Memory B cell (primary cell): ENCODE data around the gene THY1.
"Not testable (repeated sequence)": the region's sequence is repeated elsewhere in the genome, so short reads cannot be mapped to it uniquely, and the experiment has no call there.

Experiments used
- ATAC-seq: fragments of 150-1000 bp; cut with Tn5 transposase; 2 replicates; pipeline ENCODE4 v1.10.0; 2021; ENCODE audit warnings: low read depth, mild to moderate bottlenecking, moderate library complexity
- DNase-seq, 2 donors: peaks; one replicate each; pipeline ENCODE4 v3.0.0; 2022; ENCODE audit warnings: low spot score in 2 of 2
- H3K27ac Mint-ChIP-seq: one replicate; pipeline ENCODE4 v1.8.0; 2022; ENCODE audit warnings: mild to moderate bottlenecking, moderate library complexity, mixed read lengths
- H3K27me3 Mint-ChIP-seq: one replicate; pipeline ENCODE4 v1.8.0; 2022; ENCODE audit warnings: mixed read lengths
- H3K36me3 Mint-ChIP-seq: one replicate; pipeline ENCODE4 v1.8.0; 2022; ENCODE audit warnings: mild to moderate bottlenecking, mixed read lengths
- H3K4me1 Mint-ChIP-seq: one replicate; pipeline ENCODE4 v1.8.0; 2022; ENCODE audit warnings: mixed read lengths
- H3K4me3 Mint-ChIP-seq: one replicate; pipeline ENCODE4 v1.8.0; 2022; ENCODE audit warnings: mild to moderate bottlenecking, moderate library complexity, mixed read lengths
- H3K9me3 Mint-ChIP-seq: one replicate; pipeline ENCODE4 v1.8.0; 2022; ENCODE audit warnings: mixed read lengths

The THY1 gene

DNA sequence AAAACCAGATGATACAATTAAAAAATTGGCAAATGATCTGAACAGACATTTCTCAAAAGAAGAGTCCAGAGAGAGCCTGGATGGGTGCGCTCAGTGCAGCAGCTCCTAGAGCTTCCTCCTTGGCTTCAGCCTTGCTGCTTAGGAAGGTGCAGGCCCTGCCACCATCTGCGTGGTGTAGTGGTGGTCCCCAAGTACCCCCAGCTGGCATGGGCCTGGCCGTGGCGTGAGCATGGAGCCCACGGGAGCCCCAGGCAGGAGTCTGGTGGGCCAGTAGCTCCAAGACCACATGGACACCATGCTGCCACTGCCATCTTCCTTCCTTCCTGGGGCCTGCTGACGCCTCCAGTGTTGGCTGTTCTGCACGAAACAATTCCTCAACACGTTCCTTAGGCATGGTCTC lies 20.5 kb downstream of the THY1 start:
- H3K4me3 Mint-ChIP-seq: no peak overlapping the region
- H3K4me1 Mint-ChIP-seq: no peaks in the 10 kb centered on the region
- no peak for ATAC-seq
- H3K27me3 Mint-ChIP-seq: peaks cover 15% of the 10 kb centered on the region
- no peak for DNase-seq
- no peak overlapping the region for H3K27ac Mint-ChIP-seq
- peaks cover 4% of the 10 kb centered on the region for H3K36me3 Mint-ChIP-seq
- H3K9me3 Mint-ChIP-seq: peaks cover 25% of the 10 kb centered on the region

DNA sequence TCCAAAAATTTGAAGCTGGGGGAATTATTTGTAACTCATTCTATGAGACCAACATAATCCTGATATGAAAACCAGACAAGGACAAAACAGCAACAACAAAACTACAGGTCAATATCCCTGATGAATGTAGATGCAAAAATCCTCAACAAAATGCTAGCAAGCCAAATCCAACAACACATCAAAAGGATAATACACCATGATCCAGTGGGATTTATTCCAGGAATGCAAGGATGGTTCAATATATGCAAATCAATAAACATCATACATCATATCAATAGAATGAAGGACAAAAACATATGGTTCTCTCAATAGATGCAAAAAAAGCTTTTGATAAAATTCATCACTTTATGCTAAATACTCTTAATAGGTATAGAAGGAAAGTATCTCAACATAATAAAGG lies 22.1 kb downstream of the THY1 start:
- peaks cover 4% of the 10 kb centered on the region for H3K36me3 Mint-ChIP-seq
- DNase-seq (no peak), ATAC-seq (no peak)
- peaks cover 26% of the 10 kb centered on the region for H3K9me3 Mint-ChIP-seq
- H3K4me3 Mint-ChIP-seq: no peak overlapping the region
- no peak overlapping the region for H3K27ac Mint-ChIP-seq
- H3K27me3 Mint-ChIP-seq: peaks cover 15% of the 10 kb centered on the region
- H3K4me1 Mint-ChIP-seq: no peaks in the 10 kb centered on the region

DNA sequence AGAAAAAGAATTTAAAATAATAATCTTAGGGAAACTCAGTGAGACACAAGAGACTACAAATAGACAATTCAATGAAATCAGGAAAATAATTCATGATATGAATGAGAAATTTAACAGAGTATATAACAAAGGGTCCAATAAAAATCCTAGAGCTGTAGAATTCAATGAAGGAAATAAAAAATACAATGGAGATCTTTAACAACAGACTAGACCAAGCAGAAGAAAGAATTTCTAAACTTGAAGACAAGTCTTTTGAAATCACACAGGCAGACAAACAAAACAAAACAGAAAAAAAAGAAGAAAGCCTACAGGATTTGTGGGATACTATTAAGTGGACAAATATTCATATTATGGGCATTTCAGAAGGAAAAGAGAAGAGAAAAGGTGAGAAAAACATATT lies 25.2 kb downstream of the THY1 start:
- H3K36me3 Mint-ChIP-seq: peaks cover 4% of the 10 kb centered on the region
- no peak for ATAC-seq
- H3K4me1 Mint-ChIP-seq: no peaks in the 10 kb centered on the region
- DNase-seq: no peak
- no peak overlapping the region for H3K27ac Mint-ChIP-seq
- H3K9me3 Mint-ChIP-seq: peaks cover 26% of the 10 kb centered on the region
- H3K4me3 Mint-ChIP-seq: no peak overlapping the region
- H3K27me3 Mint-ChIP-seq: peaks cover 22% of the 10 kb centered on the region

DNA sequence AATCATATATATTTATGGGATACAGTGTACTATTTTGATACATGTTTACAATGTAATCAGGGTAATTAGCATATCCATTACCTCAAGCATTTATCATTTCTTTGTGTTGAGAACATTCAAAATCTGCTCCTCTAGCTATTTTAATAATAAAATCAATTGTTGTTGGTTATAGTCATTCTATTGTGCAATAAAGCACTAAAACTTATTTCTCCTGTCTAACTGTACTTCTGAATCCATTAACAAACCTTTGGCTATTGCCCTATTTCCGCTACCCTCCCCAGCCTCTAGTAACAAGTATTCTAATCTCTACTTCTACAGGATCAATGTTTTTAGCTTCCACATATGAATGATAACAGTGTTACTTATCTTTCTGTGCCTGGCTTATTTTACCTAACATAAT lies 26.1 kb downstream of the THY1 start:
- ATAC-seq: no peak
- Mint-ChIP-seq H3K27ac (no peak overlapping the region), H3K4me1 (no peaks in the 10 kb centered on the region)

DNA sequence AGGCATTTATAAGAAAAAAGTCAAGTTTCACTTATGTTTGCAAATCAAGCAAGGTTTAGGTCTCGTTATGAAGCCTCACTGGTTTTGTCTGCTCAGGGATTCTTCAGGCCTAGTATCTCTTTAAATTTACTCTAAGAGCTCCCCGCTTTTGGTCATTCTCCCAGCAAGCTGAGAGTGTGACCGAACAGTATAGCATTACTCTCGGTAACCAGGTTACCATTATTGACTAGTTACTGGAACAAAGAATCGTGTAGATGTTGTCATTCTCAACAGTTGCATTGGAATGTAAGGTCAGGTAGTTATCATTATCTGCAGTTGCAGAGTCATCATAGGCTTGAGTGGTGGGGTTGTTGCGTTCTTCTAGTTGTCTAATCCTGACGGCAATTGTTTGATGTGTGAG lies 31.7 kb downstream of the THY1 start:
- DNase-seq: no peak
- no peak overlapping the region for H3K4me3 Mint-ChIP-seq
- no peaks in the 10 kb centered on the region for H3K36me3 Mint-ChIP-seq
- H3K9me3 Mint-ChIP-seq: no peaks in the 10 kb centered on the region
- no peak for ATAC-seq
- no peak overlapping the region for H3K27ac Mint-ChIP-seq
- no peaks in the 10 kb centered on the region for H3K4me1 Mint-ChIP-seq
- H3K27me3 Mint-ChIP-seq: peaks cover 17% of the 10 kb centered on the region

More for the DNA sequence above, 26.1 kb downstream of the THY1 start:
- Mint-ChIP-seq H3K36me3 (peaks cover 4% of the 10 kb centered on the region), H3K27me3 (peaks cover 19% of the 10 kb centered on the region), H3K4me3 (no peak overlapping the region), H3K9me3 (peaks cover 24% of the 10 kb centered on the region)
- DNase-seq: no peak

DNA sequence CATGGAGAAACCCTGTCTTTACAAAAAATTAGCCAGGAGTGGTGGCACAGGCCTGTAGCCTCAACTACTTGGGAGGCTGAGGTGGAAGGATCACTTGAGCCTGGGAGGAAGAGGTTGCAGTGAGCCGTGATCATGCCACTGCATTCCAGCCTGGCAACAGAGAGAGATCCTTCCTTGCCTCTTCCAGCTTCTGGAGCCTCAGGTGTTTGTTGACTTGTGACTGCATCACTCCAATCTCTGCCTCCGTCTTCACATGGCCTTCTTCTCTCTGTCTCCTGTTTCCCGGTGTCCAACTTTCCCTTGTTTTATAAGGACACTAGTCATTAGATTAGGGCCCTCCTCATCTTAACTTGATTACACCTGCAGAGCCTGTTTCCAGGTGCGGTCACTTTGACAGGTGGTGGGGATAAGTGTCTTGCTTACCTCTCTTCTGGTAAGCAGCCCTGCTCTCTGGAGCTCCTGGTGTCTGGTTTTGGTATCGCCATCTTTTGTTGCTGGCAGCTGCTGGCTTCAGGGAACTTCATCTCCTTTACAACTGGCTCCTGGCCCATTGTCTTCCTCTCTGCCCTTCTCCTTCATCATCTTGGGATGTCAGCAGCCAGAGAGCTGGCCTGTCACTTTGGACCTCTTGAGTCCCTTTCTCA lies 33.2 kb downstream of the THY1 start:
- Mint-ChIP-seq H3K4me1 (no peaks in the 10 kb centered on the region), H3K27ac (no peak overlapping the region), H3K27me3 (peaks cover 12% of the 10 kb centered on the region), H3K36me3 (no peaks in the 10 kb centered on the region), H3K4me3 (no peak overlapping the region), H3K9me3 (no peaks in the 10 kb centered on the region)
- DNase-seq: no peak
- no peak for ATAC-seq

DNA sequence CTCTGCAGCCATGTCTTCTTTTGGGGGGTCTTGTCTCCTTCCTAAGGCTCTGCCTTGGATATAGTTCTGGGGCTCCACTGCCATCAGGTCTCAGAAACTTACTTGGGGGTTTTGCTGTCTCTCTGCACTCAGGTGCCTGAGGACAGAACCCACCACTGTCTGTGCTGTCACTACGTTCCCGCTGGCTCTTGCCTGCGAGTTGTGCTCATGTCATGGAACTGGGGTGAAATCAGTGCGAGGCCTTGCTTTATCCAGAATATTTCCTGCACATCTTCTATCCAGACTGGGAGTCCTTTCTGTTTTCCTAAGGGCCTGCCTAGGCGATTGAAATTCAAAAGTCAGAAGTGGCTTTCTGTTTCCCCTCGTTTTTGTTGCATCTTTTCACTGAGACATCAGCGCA lies 34.9 kb downstream of the THY1 start:
- H3K27ac Mint-ChIP-seq: no peak overlapping the region
- ATAC-seq: no peak
- no peaks in the 10 kb centered on the region for H3K9me3 Mint-ChIP-seq
- peaks cover 10% of the 10 kb centered on the region for H3K27me3 Mint-ChIP-seq
- no peak for DNase-seq
- H3K4me3 Mint-ChIP-seq: no peak overlapping the region
- H3K36me3 Mint-ChIP-seq: no peaks in the 10 kb centered on the region
- H3K4me1 Mint-ChIP-seq: no peaks in the 10 kb centered on the region

DNA sequence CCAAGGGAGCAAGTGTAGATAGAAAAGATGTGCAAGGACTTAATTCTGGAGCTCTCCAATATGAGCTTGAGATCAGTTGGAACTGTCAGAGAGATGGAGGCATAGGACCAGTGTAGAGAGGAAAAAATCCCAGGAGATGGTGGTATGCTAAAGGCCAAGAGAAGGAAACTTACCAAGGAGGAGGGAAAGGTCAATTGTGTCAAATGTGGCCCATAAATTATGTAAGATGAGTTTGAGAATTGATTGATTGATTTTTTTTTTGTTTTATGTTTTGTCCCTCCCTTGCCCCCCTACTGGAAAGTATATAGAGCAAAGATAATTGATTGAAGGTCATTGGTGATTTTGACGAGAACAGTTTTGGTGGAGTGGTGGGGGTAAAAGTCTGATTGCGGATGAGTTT lies 38.6 kb downstream of the THY1 start:
- Mint-ChIP-seq H3K9me3 (no peaks in the 10 kb centered on the region), H3K27me3 (peaks cover 1% of the 10 kb centered on the region), H3K4me3 (no peak overlapping the region), H3K4me1 (peaks cover 4% of the 10 kb centered on the region), H3K27ac (no peak overlapping the region), H3K36me3 (no peaks in the 10 kb centered on the region)
- ATAC-seq (no peak), DNase-seq (no peak)

DNA sequence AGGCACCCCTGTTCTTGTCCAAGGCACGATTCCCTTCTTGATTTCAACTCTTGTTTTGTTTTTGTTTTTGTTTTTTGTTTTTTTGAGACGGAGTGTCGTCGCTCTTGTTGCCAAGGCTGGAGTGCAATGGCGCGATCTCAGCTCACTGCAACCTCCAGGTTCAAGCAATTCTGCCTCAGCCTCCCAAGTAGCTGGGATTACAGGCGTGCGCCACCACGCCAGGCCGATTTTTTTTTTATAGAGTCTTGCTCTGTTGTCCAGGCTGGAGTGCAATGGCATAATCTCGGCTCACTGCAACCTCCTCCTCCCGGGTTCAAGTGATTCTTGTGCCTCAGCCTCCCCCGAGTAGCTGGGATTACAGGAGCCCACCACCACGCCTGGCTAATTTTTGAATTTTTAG lies 40.5 kb downstream of the THY1 start:
- not testable (repeated sequence) for H3K27me3 Mint-ChIP-seq, H3K4me1 Mint-ChIP-seq, H3K36me3 Mint-ChIP-seq, DNase-seq, H3K9me3 Mint-ChIP-seq, H3K27ac Mint-ChIP-seq, H3K4me3 Mint-ChIP-seq, ATAC-seq

DNA sequence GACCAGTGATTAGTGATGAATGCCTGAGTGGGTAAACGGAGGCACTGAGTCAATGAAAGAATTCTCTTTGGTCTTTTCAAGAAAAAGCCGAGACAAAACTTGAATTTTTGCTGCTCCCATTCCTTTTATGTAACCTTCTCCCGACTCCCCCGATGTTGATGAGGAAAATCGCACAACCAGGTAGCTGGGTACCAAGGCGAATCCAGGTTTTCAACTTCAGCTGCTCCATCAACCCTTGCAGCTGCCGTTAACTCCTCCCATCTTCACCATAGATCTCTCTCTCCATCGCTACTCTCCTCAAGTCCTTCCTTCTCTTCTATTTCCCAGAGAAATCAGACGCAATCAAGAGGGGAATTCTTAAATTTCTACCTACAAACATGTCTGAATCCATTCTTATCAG lies 40.9 kb downstream of the THY1 start:
- Mint-ChIP-seq H3K36me3 (no peaks in the 10 kb centered on the region), H3K4me3 (no peak overlapping the region), H3K9me3 (no peaks in the 10 kb centered on the region), H3K4me1 (peaks cover 4% of the 10 kb centered on the region), H3K27me3 (peaks cover 1% of the 10 kb centered on the region), H3K27ac (no peak overlapping the region)
- ATAC-seq (no peak), DNase-seq (no peak)

DNA sequence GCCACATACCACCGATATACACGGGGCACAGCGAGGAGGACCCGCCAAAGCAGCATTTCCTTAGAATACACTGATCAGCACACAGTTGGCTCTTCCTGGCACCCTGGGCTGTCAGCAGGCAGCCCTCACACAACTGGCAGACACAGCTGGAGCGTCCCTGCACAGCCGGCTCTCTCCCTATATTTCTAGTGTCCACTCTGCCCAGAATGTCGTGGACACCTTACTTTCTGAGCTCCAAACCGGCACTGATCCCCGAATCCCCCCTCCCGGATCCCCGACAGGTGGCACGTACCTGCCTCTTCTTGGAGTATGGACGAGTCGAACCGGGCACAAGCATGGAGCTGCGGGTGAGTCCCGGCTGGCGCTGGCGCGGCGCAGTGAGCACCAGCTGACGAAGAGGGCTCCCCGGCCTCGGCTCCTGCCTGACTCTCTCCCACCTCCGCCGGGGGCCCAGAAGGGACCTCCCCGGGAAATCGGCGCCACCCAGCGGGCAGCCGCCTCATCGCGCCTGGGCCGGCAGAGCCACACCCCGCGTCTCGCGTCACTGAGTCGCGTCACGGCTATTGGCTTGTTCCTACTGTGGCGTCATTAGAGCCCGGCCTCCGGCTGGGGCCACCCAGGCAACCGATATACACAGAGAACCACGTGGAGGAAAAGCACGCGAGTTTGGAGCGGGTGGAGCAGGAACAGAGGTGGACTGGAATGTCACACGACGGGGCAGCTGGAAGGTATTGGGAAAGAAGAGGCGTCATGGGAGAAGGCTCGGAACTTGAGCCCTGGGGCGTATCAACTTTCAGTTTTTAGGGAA lies 41.6 kb downstream of the THY1 start, which contains the start of gene USP2:
Gene USP2 (minus strand): TSS at position 510 of the 808 bp plus-strand sequence. CDS start 8,210 bp downstream, outside the sequence.
- no peaks in the 10 kb centered on the region for H3K36me3 Mint-ChIP-seq
- H3K9me3 Mint-ChIP-seq: no peaks in the 10 kb centered on the region
- H3K27me3 Mint-ChIP-seq: peaks cover 4% of the 10 kb centered on the region
- no peak within 1 kb of the TSS for H3K4me3 Mint-ChIP-seq
- no peak within 1 kb of the TSS for H3K27ac Mint-ChIP-seq
- peaks cover 4% of the 10 kb centered on the region for H3K4me1 Mint-ChIP-seq
- ATAC-seq (peak; percentile 98), DNase-seq (peak; percentile 97 to 99)

DNA sequence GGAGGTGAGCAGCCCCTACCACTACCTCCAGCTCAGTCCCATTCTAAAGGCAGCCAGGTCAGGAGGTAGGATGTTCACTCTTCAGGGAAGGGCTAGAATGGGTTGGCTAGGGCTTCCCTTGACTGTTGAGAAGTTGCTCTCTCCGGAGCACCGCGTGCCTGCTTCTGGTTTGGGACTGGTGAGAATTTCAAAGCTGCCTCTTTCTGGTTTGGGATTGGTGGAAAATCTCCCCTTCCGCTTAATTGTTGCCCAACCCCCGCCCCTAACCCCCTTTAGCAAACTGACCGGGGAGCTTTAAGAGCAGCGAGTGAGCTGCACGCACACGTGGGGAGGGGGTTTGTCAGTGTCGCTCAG lies 42.2 kb downstream of the THY1 start:
- peaks cover 4% of the 10 kb centered on the region for H3K4me1 Mint-ChIP-seq
- H3K36me3 Mint-ChIP-seq: no peaks in the 10 kb centered on the region
- H3K4me3 Mint-ChIP-seq: no peak overlapping the region
- DNase-seq: no peak
- H3K9me3 Mint-ChIP-seq: no peaks in the 10 kb centered on the region
- no peak overlapping the region for H3K27ac Mint-ChIP-seq
- ATAC-seq: no peak
- peaks cover 4% of the 10 kb centered on the region for H3K27me3 Mint-ChIP-seq

DNA sequence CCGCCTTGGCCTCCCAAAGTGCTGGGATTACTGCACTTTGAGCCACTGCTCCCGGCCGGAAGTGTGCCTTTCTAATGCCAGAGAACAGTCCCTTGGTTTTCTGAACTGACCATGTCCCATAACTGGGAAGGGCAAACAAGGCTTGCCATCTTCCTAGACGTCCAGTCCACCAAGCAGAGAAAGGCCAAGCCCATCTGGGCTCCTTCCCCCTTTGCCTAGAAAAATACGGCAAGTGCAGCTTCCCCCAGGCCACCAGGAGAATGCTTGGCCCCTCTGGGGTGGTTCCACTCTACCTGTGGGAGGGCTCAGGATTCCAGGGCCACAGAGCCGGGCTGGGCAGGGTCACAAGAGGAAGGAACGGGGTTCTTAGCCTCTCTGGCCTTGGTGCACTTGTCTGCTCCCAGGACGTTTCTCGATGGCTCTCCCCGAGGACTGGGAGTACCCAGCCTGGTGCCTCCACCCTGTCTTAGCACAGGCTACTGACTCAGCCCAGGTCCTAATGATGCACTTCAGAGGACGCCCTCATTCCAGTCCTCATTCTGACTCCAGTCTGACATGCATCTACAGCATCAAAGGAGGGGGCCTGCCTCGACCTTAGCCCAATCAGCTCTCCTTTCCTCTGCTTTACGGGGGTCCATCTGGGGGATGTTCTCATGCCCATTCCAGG lies 42.7 kb downstream of the THY1 start:
- no peak for ATAC-seq
- no peaks in the 10 kb centered on the region for H3K36me3 Mint-ChIP-seq
- DNase-seq: no peak
- no peak overlapping the region for H3K4me3 Mint-ChIP-seq
- H3K27ac Mint-ChIP-seq: no peak overlapping the region
- H3K9me3 Mint-ChIP-seq: no peaks in the 10 kb centered on the region
- peaks cover 4% of the 10 kb centered on the region for H3K27me3 Mint-ChIP-seq
- peaks cover 4% of the 10 kb centered on the region for H3K4me1 Mint-ChIP-seq

DNA sequence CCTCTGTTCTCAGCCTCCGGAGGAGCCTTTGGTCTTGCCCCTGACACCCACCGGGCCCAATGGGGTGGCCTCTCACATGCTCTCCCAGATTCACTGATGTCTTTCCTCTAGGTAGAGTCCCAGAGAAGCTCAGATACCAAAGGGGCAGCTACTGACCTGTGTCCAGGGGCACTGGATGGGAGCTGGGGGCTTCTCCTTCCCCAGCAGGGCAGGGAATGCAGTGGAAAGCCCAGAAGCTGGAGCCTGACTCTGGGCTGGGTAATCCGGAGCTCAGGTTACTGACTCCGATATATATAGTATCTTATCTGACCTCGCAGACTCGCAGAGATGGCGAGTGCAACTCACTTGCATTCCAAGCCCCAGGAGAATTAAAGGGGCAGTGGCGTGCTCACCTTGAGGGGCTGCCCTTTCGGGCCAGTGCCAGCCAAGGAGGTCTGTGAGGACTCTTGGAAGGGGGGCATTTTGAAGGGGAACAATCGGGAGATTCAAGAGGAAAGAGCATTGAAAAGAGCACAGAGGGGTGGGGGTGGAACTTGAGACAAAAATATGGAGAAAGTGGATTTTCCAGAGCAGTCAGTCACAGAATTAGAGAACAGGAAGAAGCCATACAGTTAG lies 44.0 kb downstream of the THY1 start:
- H3K4me3 Mint-ChIP-seq: no peak overlapping the region

More for the DNA sequence above, 44.0 kb downstream of the THY1 start:
- peaks cover 4% of the 10 kb centered on the region for H3K4me1 Mint-ChIP-seq
- peaks cover 4% of the 10 kb centered on the region for H3K27me3 Mint-ChIP-seq
- no peak overlapping the region for H3K27ac Mint-ChIP-seq
- DNase-seq (no peak), ATAC-seq (no peak)
- no peaks in the 10 kb centered on the region for H3K36me3 Mint-ChIP-seq
- H3K9me3 Mint-ChIP-seq: no peaks in the 10 kb centered on the region
